ENCODE data around the gene ADH7.
"Not testable (repeated sequence)": the region's sequence is repeated elsewhere in the genome, so short reads cannot be mapped to it uniquely, and the experiment has no call there.

ADH7 gene

DNA sequence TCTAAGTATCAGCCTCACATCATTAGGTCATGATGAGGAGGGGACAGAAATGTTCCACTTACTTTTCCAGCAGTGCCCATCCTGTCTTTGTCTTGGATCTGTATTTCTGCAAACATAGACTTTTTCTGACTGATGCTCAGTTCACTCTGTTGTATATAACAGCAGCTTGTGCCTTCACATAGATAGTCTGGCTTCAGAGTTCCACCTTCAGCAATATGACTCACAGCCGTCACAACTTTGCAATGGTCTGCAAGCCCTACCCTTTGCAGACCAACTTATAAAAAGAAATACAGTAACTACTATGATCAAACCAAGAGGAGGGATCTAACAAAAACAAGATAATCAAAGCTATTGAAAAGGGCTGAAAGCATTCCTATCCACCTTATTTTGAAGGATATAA lies at the start of gene ADH7:
Gene ADH7, minus strand, starts transcription at position 189 of the 400 bp plus-strand sequence. Its CDS starts 109 bp downstream, at position 80.
- DNase-seq: no peak

- no peak for DNase-seq
These were observed 48.5 kb upstream of the ADH7 start for GRCh38 chr4:99483636-99484035.

DNA sequence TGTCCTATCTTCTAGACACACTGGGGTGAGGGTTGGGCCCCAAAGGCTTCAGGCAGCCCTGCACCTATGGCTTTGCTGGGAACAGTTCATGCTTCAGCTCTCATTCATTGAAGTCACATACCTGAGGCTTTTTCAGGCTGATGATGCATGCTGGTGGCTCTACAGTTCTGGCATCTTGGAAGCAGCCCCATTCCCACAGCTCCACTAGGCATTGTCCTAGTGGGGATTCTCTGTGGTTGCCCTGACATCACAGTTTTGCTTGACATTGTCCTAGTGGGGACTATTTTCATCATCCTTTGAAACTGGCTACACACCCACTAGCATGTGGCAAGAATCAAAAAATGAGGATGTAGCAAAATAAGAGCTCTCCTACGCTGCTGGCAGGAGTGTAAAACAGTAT lies 38.0 kb upstream of the ADH7 start:
- no peak for DNase-seq

DNA sequence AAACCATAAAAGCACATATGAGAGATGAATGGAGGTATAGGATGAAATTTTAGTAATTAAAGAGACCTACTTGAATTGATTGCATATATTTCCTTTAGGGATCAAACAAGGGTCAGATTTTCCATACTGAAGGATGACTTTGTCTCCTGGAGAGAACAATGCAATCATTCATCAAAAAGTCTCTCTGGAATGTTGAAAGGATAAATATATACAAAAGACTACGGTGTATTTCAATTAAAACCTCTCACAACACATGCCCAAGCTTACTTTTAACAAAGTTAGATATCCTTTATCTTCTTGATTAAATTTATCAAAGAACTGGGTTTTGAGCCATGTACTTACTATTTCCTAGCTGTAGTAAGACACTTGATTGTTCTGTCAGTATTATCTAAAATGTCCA lies 36.8 kb upstream of the ADH7 start:
- no peak for DNase-seq

DNA sequence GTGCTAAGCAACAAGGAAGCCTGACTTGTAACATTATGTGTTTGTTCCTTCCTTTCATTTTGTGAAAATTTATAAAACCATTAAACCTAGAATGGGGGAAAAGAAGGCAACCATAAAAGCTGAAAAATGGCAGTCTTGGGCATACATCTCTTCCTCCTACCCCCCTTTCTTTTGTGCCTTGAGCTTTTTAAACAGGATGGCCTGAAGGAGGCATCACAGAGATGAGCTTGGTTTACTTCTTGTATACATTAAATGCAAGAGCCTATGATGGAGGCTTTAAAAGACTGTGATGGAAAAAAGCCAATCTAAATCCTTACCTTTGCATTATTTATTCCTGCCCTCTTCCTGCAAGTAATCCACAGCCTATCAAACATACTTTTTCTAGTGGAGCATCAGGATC lies 36.2 kb upstream of the ADH7 start:
- no peak for DNase-seq

DNA sequence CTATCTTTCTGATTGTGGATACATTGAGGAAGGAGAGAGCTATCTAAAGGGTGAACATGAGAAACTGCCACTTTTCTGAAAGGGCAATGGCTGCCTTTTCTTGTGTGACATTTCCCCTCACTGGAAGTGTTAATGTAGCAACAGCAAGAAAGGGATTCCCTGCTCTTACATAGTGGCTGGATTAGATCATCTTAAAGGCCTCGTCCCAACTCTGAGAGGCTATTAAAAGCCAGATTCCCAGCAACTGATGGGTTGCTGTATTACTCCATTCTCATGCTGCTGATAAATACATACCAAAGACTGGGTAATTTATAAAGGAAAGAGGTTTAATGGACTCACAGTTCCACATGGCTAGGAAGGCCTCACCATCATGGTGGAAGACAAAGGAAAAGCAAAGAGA lies 33.7 kb upstream of the ADH7 start:
- DNase-seq: no peak

GRCh38 chr4:99467887-99468286 lies 32.7 kb upstream of the ADH7 start:
- no peak for DNase-seq

- DNase-seq: no peak
These were observed 28.4 kb upstream of the ADH7 start for GRCh38 chr4:99463566-99463965.

- DNase-seq: peak; percentile 60
These were observed 27.8 kb upstream of the ADH7 start for GRCh38 chr4:99462875-99463464.

GRCh38 chr4:99461623-99462401 lies 26.7 kb upstream of the ADH7 start:
- no peak for DNase-seq

- no peak for DNase-seq
These were observed 24.5 kb upstream of the ADH7 start for GRCh38 chr4:99459546-99460042.

DNA sequence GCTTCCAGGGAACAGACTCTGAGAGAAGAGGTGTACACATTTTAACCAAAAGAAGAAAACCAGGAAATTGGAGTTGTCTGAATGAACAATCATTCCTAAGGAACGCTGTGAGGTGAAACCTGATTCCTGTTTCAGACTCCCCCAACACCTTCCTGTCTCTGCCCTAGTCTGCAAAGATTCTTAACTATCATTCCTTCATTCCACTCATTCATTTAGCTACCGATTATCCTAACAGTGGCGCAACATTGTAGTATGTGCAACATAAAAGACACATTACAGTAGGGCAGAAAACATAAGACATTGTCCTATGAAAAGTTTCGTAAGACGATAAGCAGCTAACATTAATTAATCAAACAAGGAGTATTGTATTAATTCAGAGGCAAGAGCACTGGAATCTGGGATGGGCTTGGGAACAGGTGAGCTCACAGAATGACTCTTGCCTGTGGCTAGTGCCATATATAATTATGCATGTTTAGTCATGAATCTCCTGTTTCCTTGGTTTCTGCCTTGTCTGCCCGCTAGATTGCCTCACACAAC lies 23.8 kb upstream of the ADH7 start:
- DNase-seq: no peak

GRCh38 chr4:99457676-99458075 lies 22.5 kb upstream of the ADH7 start:
- DNase-seq: no peak

- no peak for DNase-seq
These were observed 22.1 kb upstream of the ADH7 start for GRCh38 chr4:99457270-99457669.

- no peak for DNase-seq
These were observed 12.4 kb upstream of the ADH7 start for GRCh38 chr4:99447513-99447912.

- DNase-seq: no peak
These were observed 11.9 kb upstream of the ADH7 start for GRCh38 chr4:99447079-99447478.

GRCh38 chr4:99438405-99438780 lies 3.3 kb upstream of the ADH7 start:
- DNase-seq: no peak

- no peak for DNase-seq
These were observed 2.7 kb upstream of the ADH7 start for GRCh38 chr4:99437723-99438404.

DNA sequence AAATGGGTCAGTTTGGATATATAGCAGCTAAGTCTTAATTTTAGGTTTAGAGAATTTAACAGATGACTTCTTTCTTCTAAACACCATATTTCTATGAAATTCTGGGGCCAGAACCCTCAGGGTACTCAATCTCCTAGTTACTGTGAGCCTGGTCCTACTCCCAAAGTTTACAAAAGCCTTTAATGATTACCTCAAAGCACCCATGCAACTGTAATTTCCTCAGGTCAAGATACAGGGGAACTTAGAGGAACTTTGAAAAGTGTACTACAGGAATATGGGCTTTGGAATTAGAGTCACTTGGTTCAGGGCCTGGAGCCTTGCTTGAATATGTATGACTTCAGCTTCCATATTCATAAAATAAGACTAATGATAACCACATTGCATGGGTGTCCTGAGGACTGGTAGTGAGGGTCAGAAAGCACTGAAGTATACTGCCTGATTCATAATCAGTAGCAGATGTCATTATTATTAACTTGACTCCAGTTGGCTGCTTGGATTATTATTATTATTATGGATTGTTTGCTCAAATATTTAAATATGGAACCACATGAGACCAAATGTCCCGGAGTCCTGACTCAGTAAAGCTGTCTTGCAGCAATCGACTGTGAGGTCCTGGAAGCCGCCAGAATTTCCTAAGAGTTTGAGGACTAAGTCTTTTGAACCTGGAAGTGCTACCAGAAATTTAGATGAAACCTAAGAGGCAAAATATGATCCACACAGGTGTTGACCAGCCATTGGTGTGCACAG lies 2.0 kb upstream of the ADH7 start:
- DNase-seq: no peak

- no peak for DNase-seq
These were observed 1.3 kb upstream of the ADH7 start for GRCh38 chr4:99436462-99436861.

DNA sequence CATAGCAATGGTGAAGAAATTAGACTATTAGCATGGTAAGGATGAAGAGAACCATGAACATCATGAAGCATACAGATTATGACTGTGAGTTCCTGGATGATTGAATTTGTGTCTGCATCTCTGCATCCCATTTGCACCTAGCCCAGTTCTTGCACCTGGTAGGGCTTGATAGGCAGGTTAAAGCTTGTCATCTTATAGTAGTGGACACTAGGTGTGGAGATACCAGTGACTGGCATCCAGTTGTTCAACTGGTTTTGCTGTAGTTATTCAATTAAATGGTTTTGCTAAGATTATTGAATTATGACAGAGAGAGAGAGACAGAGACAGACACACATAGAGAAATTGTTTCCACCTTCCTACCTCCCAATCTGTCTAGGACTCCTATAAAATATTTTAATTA lies 5.0 kb downstream of the ADH7 start:
- no peak for DNase-seq

DNA sequence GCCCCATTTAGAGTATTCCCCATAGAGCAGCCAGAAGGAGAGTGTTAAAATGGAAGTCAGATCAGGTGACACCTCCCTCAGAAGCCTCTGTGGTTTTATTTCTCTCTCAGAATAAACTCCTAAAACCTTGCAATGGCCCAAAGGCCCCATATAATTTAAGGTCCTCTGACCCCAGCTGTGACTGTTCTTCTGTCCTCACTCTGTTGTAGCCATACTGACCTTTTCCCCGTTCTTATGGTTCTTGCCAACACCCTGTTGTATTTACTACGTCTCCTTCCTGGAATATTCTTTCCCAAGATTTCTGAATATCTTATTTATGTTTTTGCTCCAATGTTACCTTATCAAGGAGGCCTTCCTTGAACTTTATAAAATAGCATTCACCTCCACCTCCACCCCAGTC lies 18.0 kb downstream of the ADH7 start:
- DNase-seq: no peak

- DNase-seq: not testable (repeated sequence)
These were observed 19.4 kb downstream of the ADH7 start for GRCh38 chr4:99415762-99416161.
